ENCODE data around the gene FGD3.

FGD3 gene

GRCh38 chr9:92969516-92970466 is 22.5 kb downstream of the FGD3 start:
- peak overlapping the region; percentile 88 for H3K27ac ChIP-seq (ENCODE audit: low read depth, low read length)
- no peaks in the 10 kb centered on the region for H3K9me3 ChIP-seq (ENCODE audit: control insufficient read depth, insufficient read depth, low read depth, low read length)
- H3K4me3 ChIP-seq (ENCODE audit: low read depth, low read length): peak overlapping the region; percentile 7; the same call in 1 of the 2 replicates
- H3K9ac ChIP-seq (ENCODE audit: low read length): peak overlapping the region; percentile 56
- peaks cover 33% of the 10 kb centered on the region for H3K4me1 ChIP-seq (ENCODE audit: control insufficient read depth, insufficient read depth, low read length)
- no peaks in the 10 kb centered on the region for H3K27me3 ChIP-seq (ENCODE audit: control insufficient read depth, insufficient read depth, low read length)
- H3K36me3 ChIP-seq (ENCODE audit: control insufficient read depth, insufficient read depth, low read length): no peaks in the 10 kb centered on the region

- Histone ChIP-seq H3K9ac (ENCODE audit: low read length) (no peak overlapping the region), H3K27me3 (ENCODE audit: control insufficient read depth, insufficient read depth, low read length) (no peaks in the 10 kb centered on the region), H3K4me1 (ENCODE audit: control insufficient read depth, insufficient read depth, low read length) (peaks cover 33% of the 10 kb centered on the region), H3K36me3 (ENCODE audit: control insufficient read depth, insufficient read depth, low read length) (no peaks in the 10 kb centered on the region), H3K9me3 (ENCODE audit: control insufficient read depth, insufficient read depth, low read depth, low read length) (no peaks in the 10 kb centered on the region), H3K27ac (ENCODE audit: low read depth, low read length) (peak overlapping the region; percentile 18; the same call in 1 of the 2 replicates), H3K4me3 (ENCODE audit: low read depth, low read length) (no peak overlapping the region)
Observed at GRCh38 chr9:92970467-92970923, 23.2 kb downstream of the FGD3 start.

- H3K9ac ChIP-seq (ENCODE audit: low read length): no peak overlapping the region
- H3K27me3 ChIP-seq (ENCODE audit: control insufficient read depth, insufficient read depth, low read length): no peaks in the 10 kb centered on the region
- H3K4me3 ChIP-seq (ENCODE audit: low read depth, low read length): no peak overlapping the region
- H3K4me1 ChIP-seq (ENCODE audit: control insufficient read depth, insufficient read depth, low read length): peaks cover 33% of the 10 kb centered on the region
- H3K9me3 ChIP-seq (ENCODE audit: control insufficient read depth, insufficient read depth, low read depth, low read length): no peaks in the 10 kb centered on the region
- peak overlapping the region; percentile 18; the same call in 1 of the 2 replicates for H3K27ac ChIP-seq (ENCODE audit: low read depth, low read length)
- H3K36me3 ChIP-seq (ENCODE audit: control insufficient read depth, insufficient read depth, low read length): no peaks in the 10 kb centered on the region
Observed at GRCh38 chr9:92971121-92971520, 23.8 kb downstream of the FGD3 start.

- Histone ChIP-seq H3K27me3 (ENCODE audit: control insufficient read depth, insufficient read depth, low read length) (no peaks in the 10 kb centered on the region), H3K4me3 (ENCODE audit: low read depth, low read length) (no peak overlapping the region), H3K36me3 (ENCODE audit: control insufficient read depth, insufficient read depth, low read length) (no peaks in the 10 kb centered on the region), H3K4me1 (ENCODE audit: control insufficient read depth, insufficient read depth, low read length) (peaks cover 33% of the 10 kb centered on the region), H3K9me3 (ENCODE audit: control insufficient read depth, insufficient read depth, low read depth, low read length) (no peaks in the 10 kb centered on the region), H3K9ac (ENCODE audit: low read length) (no peak overlapping the region), H3K27ac (ENCODE audit: low read depth, low read length) (no peak overlapping the region)
Observed at GRCh38 chr9:92971776-92972175, 24.5 kb downstream of the FGD3 start.

GRCh38 chr9:92973700-92974099 is 26.4 kb downstream of the FGD3 start:
- Histone ChIP-seq H3K36me3 (ENCODE audit: control insufficient read depth, insufficient read depth, low read length) (no peaks in the 10 kb centered on the region), H3K4me3 (ENCODE audit: low read depth, low read length) (no peak overlapping the region), H3K9me3 (ENCODE audit: control insufficient read depth, insufficient read depth, low read depth, low read length) (no peaks in the 10 kb centered on the region), H3K27ac (ENCODE audit: low read depth, low read length) (no peak overlapping the region), H3K27me3 (ENCODE audit: control insufficient read depth, insufficient read depth, low read length) (no peaks in the 10 kb centered on the region), H3K4me1 (ENCODE audit: control insufficient read depth, insufficient read depth, low read length) (peaks cover 31% of the 10 kb centered on the region), H3K9ac (ENCODE audit: low read length) (no peak overlapping the region)

GRCh38 chr9:92974161-92974661 is 26.9 kb downstream of the FGD3 start:
- Histone ChIP-seq H3K4me3 (ENCODE audit: low read depth, low read length) (no peak overlapping the region), H3K36me3 (ENCODE audit: control insufficient read depth, insufficient read depth, low read length) (no peaks in the 10 kb centered on the region), H3K9ac (ENCODE audit: low read length) (no peak overlapping the region), H3K27me3 (ENCODE audit: control insufficient read depth, insufficient read depth, low read length) (no peaks in the 10 kb centered on the region), H3K4me1 (ENCODE audit: control insufficient read depth, insufficient read depth, low read length) (peaks cover 27% of the 10 kb centered on the region), H3K9me3 (ENCODE audit: control insufficient read depth, insufficient read depth, low read depth, low read length) (peaks cover 1% of the 10 kb centered on the region), H3K27ac (ENCODE audit: low read depth, low read length) (no peak overlapping the region)

GRCh38 chr9:92974761-92975755 is 27.7 kb downstream of the FGD3 start:
- Histone ChIP-seq H3K27ac (ENCODE audit: low read depth, low read length) (no peak overlapping the region), H3K4me3 (ENCODE audit: low read depth, low read length) (no peak overlapping the region)

GRCh38 chr9:92976431-92976830 is 29.1 kb downstream of the FGD3 start:
- Histone ChIP-seq H3K27ac (ENCODE audit: low read depth, low read length) (no peak overlapping the region), H3K36me3 (ENCODE audit: control insufficient read depth, insufficient read depth, low read length) (no peaks in the 10 kb centered on the region), H3K27me3 (ENCODE audit: control insufficient read depth, insufficient read depth, low read length) (no peaks in the 10 kb centered on the region), H3K4me1 (ENCODE audit: control insufficient read depth, insufficient read depth, low read length) (peaks cover 6% of the 10 kb centered on the region; the same call in 1 of the 2 replicates), H3K4me3 (ENCODE audit: low read depth, low read length) (no peak overlapping the region), H3K9me3 (ENCODE audit: control insufficient read depth, insufficient read depth, low read depth, low read length) (peaks cover 18% of the 10 kb centered on the region), H3K9ac (ENCODE audit: low read length) (no peak overlapping the region)

More at GRCh38 chr9:92974761-92975755, 27.7 kb downstream of the FGD3 start:
- Histone ChIP-seq H3K9me3 (ENCODE audit: control insufficient read depth, insufficient read depth, low read depth, low read length) (peaks cover 6% of the 10 kb centered on the region), H3K27me3 (ENCODE audit: control insufficient read depth, insufficient read depth, low read length) (no peaks in the 10 kb centered on the region), H3K9ac (ENCODE audit: low read length) (no peak overlapping the region), H3K36me3 (ENCODE audit: control insufficient read depth, insufficient read depth, low read length) (no peaks in the 10 kb centered on the region), H3K4me1 (ENCODE audit: control insufficient read depth, insufficient read depth, low read length) (peaks cover 19% of the 10 kb centered on the region)

- peaks cover 26% of the 10 kb centered on the region for H3K9me3 ChIP-seq (ENCODE audit: control insufficient read depth, insufficient read depth, low read depth, low read length)
- H3K27me3 ChIP-seq (ENCODE audit: control insufficient read depth, insufficient read depth, low read length): no peaks in the 10 kb centered on the region
- H3K4me1 ChIP-seq (ENCODE audit: control insufficient read depth, insufficient read depth, low read length): peaks cover 3% of the 10 kb centered on the region; the same call in 1 of the 2 replicates
- H3K4me3 ChIP-seq (ENCODE audit: low read depth, low read length): no peak overlapping the region
- no peak overlapping the region for H3K9ac ChIP-seq (ENCODE audit: low read length)
- H3K36me3 ChIP-seq (ENCODE audit: control insufficient read depth, insufficient read depth, low read length): no peaks in the 10 kb centered on the region
- H3K27ac ChIP-seq (ENCODE audit: low read depth, low read length): no peak overlapping the region
Observed at GRCh38 chr9:92977279-92977678, 30.0 kb downstream of the FGD3 start.

- no peak overlapping the region for H3K4me3 ChIP-seq (ENCODE audit: low read depth, low read length)
- H3K36me3 ChIP-seq (ENCODE audit: control insufficient read depth, insufficient read depth, low read length): no peaks in the 10 kb centered on the region
- H3K4me1 ChIP-seq (ENCODE audit: control insufficient read depth, insufficient read depth, low read length): peaks cover 3% of the 10 kb centered on the region; the same call in 1 of the 2 replicates
- no peak overlapping the region for H3K9ac ChIP-seq (ENCODE audit: low read length)
- H3K9me3 ChIP-seq (ENCODE audit: control insufficient read depth, insufficient read depth, low read depth, low read length): peaks cover 36% of the 10 kb centered on the region
- no peak overlapping the region for H3K27ac ChIP-seq (ENCODE audit: low read depth, low read length)
- no peaks in the 10 kb centered on the region for H3K27me3 ChIP-seq (ENCODE audit: control insufficient read depth, insufficient read depth, low read length)
Observed at GRCh38 chr9:92978345-92978875, 31.1 kb downstream of the FGD3 start.
